Mammary epithelial cell (primary cell): ENCODE measurements around the gene PRPF4.

Experiments used
- EZH2 ChIP-seq: IDR thresholded peaks from 2 replicates; pipeline ENCODE4 v1.6.1; 2012; ENCODE audit warnings: low read length, inconsistent platforms, borderline replicate concordance
- TF ChIP-seq, protein P1 (sequence below), 2 donors: IDR thresholded peaks in 1 of 2; conservative IDR thresholded peaks in 1 of 2; 2 replicates each; pipeline ENCODE4 v1.5.1; 2011 to 2012; ENCODE audit warnings: inconsistent platforms in 2 of 2, low read length in 2 of 2, mild to moderate bottlenecking in 2 of 2, control low read depth in 1 of 2, low read depth in 1 of 2; ENCODE audit not compliant: insufficient read depth in 1 of 2; ENCODE audit errors: extremely low read depth in 1 of 2

DNA sequence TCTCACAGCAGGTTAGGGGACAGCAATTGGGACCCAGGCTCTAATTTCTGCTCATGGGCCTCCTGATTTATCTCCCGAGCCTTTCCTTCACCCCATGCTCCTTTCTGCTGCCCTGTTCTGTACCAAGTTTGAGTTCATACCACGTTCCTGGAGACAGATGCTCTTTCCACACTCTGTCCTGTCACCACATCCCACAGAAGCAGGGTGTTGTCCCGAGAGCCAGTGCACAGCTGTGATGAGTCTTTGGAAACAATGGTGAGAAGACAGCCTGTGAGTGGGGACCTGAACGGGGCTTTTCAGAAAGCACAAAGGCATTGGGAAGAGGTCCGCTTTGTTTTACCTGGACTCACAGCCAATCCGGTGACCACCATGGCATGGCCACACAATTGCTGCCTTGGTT lies 47.2 kb downstream of the PRPF4 start:
- TF ChIP-seq EZH2 = no peak
- TF ChIP-seq, protein P1, sequence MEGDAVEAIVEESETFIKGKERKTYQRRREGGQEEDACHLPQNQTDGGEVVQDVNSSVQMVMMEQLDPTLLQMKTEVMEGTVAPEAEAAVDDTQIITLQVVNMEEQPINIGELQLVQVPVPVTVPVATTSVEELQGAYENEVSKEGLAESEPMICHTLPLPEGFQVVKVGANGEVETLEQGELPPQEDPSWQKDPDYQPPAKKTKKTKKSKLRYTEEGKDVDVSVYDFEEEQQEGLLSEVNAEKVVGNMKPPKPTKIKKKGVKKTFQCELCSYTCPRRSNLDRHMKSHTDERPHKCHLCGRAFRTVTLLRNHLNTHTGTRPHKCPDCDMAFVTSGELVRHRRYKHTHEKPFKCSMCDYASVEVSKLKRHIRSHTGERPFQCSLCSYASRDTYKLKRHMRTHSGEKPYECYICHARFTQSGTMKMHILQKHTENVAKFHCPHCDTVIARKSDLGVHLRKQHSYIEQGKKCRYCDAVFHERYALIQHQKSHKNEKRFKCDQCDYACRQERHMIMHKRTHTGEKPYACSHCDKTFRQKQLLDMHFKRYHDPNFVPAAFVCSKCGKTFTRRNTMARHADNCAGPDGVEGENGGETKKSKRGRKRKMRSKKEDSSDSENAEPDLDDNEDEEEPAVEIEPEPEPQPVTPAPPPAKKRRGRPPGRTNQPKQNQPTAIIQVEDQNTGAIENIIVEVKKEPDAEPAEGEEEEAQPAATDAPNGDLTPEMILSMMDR (conservative IDR thresholded peaks at IDR 0.05 in 1 of 2, IDR thresholded peaks at IDR 0.05 in 1 of 2; ENCODE audit: extremely low read depth in 1 of 2, insufficient read depth in 1 of 2, low read depth in 1 of 2, low read length in 2 of 2) = no peak
